GM04503 (cell line): ENCODE data around the gene OR4D10.

Experiments
- DNase-seq: peaks from one replicate; pipeline ENCODE4 v3.0.0-alpha.2; 2012; ENCODE audit warnings: low read depth

OR4D10 gene

GRCh38 chr11:59528711-59529110 is 55.6 kb downstream of the OR4D10 start:
- DNase-seq, result no peak
